ENCODE results near the gene LIPJ.

DNA sequence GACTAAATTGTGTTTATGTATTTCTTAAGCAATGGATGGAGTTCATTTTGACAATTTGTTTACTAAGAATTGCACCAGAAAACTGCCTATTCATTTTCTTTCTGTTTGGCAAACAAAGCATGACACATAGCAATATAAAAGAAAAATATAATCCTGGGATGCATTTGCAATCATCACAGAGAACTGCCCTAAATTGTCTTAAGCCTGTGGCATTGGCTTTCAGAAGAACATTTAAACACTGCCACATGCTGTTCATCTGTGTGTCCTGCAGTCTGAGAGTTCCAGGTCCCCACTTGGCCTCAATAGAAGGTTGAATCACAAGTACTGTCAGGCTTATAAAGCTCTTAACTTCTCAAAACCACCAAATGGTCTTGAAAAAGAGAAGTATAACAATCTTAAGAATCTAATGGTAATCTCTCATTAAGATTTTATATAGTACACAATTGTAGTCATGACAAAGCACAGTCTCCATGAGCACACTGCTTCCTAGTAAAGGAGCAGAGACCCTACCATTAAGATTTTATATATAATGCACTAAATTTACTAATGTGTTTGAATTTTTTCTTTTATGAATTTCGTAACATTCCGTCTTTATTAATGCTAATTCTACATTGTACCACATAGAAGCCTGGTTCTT, 33.3 kb upstream of the LIPJ start:
- TF ChIP-seq CTCF (IDR thresholded peaks at IDR 0.05) = peak; percentile 89
- no peak for TF ChIP-seq CEBPB (IDR thresholded peaks at IDR 0.05)
- TF ChIP-seq, protein P1, sequence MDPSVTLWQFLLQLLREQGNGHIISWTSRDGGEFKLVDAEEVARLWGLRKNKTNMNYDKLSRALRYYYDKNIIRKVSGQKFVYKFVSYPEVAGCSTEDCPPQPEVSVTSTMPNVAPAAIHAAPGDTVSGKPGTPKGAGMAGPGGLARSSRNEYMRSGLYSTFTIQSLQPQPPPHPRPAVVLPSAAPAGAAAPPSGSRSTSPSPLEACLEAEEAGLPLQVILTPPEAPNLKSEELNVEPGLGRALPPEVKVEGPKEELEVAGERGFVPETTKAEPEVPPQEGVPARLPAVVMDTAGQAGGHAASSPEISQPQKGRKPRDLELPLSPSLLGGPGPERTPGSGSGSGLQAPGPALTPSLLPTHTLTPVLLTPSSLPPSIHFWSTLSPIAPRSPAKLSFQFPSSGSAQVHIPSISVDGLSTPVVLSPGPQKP (IDR thresholded peaks at IDR 0.05; ENCODE audit: low read depth, low read length) = no peak
- TF ChIP-seq POLR2A (IDR thresholded peaks at IDR 0.05; ENCODE audit: low read length) = no peak
- TF ChIP-seq ZSCAN20 (CRISPR knock-in tag; IDR thresholded peaks at IDR 0.05) = no peak
- no peak for TF ChIP-seq RCOR1 (IDR thresholded peaks at IDR 0.05; ENCODE audit: low read depth, low read length)
- TF ChIP-seq EP300 (IDR thresholded peaks at IDR 0.05) = no peak
- no peak for TF ChIP-seq RFX5 (IDR thresholded peaks at IDR 0.05)
- TF ChIP-seq MYC (IDR thresholded peaks at IDR 0.05; ENCODE audit: borderline replicate concordance, low read length) = no peak
- TF ChIP-seq HOXA7 (CRISPR knock-in tag; IDR thresholded peaks at IDR 0.05) = no peak
